ENCODE measurements around the gene NEK5.

DNA sequence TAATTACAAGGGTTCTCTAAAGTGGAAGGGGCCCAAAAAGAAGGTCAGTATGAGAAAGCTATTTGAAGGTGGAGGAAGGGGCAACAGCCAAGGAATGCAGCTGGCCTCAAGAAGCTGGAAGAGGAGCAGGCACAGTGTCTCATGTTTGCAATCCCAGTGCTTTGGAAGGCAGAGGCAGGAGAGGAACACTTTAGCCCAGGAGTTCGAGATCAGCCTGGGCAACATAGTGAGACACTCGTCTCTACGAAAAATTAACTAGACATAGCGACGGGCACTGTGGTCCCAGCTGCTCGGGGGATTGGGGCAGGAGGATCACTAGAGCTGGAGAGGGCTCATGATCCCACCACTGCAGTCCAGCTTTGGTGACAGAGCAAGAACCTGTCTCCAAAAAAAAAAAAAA is 31.2 kb upstream of the NEK5 start:
- TF ChIP-seq CTCF (IDR thresholded peaks at IDR 0.05) = no peak
- TF ChIP-seq EZH2phosphoT487 (IDR thresholded peaks at IDR 0.05) = no peak
